Stromal cell of bone marrow (primary cell): ENCODE results near the gene FAHD1.
"Not testable (repeated sequence)": the region's sequence is repeated elsewhere in the genome, so short reads cannot be mapped to it uniquely, and the experiment has no call there.

Source experiments
- DNase-seq: peaks from one replicate; pipeline ENCODE4 v3.0.0-alpha.2; 2012; ENCODE audit warnings: low read depth

The FAHD1 gene

GRCh38 chr16:1789643-1790045 is 37.4 kb upstream of the FAHD1 start:
- no peak for DNase-seq

GRCh38 chr16:1790261-1790610 is 36.8 kb upstream of the FAHD1 start:
- no peak for DNase-seq

- DNase-seq = no peak
These were observed 36.3 kb upstream of the FAHD1 start for GRCh38 chr16:1790611-1791255.

GRCh38 chr16:1791256-1791942 is 35.6 kb upstream of the FAHD1 start:
- DNase-seq = no peak

GRCh38 chr16:1791943-1792812 is 34.8 kb upstream of the FAHD1 start:
- no peak for DNase-seq

GRCh38 chr16:1792836-1793577 is 34.0 kb upstream of the FAHD1 start:
- DNase-seq = no peak

- no peak for DNase-seq
These were observed 33.3 kb upstream of the FAHD1 start, which contains the start of gene IGFALS for GRCh38 chr16:1793578-1794220. Gene IGFALS (minus strand): TSS chr16:1793705. CDS start chr16:1793652, 53 bp downstream.

GRCh38 chr16:1794221-1794871 is 32.7 kb upstream of the FAHD1 start:
- no peak for DNase-seq

- no peak for DNase-seq
These were observed 31.9 kb upstream of the FAHD1 start for GRCh38 chr16:1794908-1795666.

GRCh38 chr16:1799263-1799662 is 27.7 kb upstream of the FAHD1 start:
- not testable (repeated sequence) for DNase-seq

GRCh38 chr16:1800701-1801100 is 26.3 kb upstream of the FAHD1 start:
- DNase-seq = no peak

- DNase-seq = no peak
These were observed 19.4 kb upstream of the FAHD1 start for GRCh38 chr16:1807626-1808025.

GRCh38 chr16:1808691-1809090 is 18.3 kb upstream of the FAHD1 start:
- DNase-seq = no peak

- DNase-seq = no peak
These were observed 17.7 kb upstream of the FAHD1 start for GRCh38 chr16:1809281-1809801.

GRCh38 chr16:1810106-1810505 is 16.9 kb upstream of the FAHD1 start:
- DNase-seq = no peak

GRCh38 chr16:1810536-1810935 is 16.5 kb upstream of the FAHD1 start:
- no peak for DNase-seq

- peak; percentile 40 for DNase-seq
These were observed 14.3 kb upstream of the FAHD1 start for GRCh38 chr16:1812732-1813163.

GRCh38 chr16:1815461-1815860 is 11.5 kb upstream of the FAHD1 start:
- no peak for DNase-seq

- no peak for DNase-seq
These were observed 10.4 kb upstream of the FAHD1 start for GRCh38 chr16:1816396-1817275.
